Dedifferentiated amniotic fluid mesenchymal stem cell (primary cell): Measurements from ENCODE around the gene CENPM.

Experiments
- DNase-seq: peaks from one replicate; pipeline ENCODE4 v3.0.0-alpha.2; 2016; ENCODE audit errors: extremely low spot score

Gene CENPM

GRCh38 chr22:41933411-41934177 lies 13.4 kb downstream of the CENPM start:
- no peak for DNase-seq

- DNase-seq: no peak
These were observed 14.6 kb downstream of the CENPM start for GRCh38 chr22:41932353-41932752.

GRCh38 chr22:41931701-41932269 lies 15.2 kb downstream of the CENPM start:
- no peak for DNase-seq

- no peak for DNase-seq
These were observed 17.5 kb downstream of the CENPM start for GRCh38 chr22:41929418-41929810.

GRCh38 chr22:41928593-41929417 lies 18.1 kb downstream of the CENPM start:
- DNase-seq: no peak

- DNase-seq: no peak
These were observed 19.1 kb downstream of the CENPM start for GRCh38 chr22:41927813-41928212.

- no peak for DNase-seq
These were observed 21.0 kb downstream of the CENPM start for GRCh38 chr22:41925783-41926460.

GRCh38 chr22:41923595-41924276 lies 23.2 kb downstream of the CENPM start:
- no peak for DNase-seq

GRCh38 chr22:41922940-41923594 lies 23.9 kb downstream of the CENPM start:
- no peak for DNase-seq

- DNase-seq: no peak
These were observed 24.6 kb downstream of the CENPM start for GRCh38 chr22:41922328-41922727.

- no peak for DNase-seq
These were observed 26.5 kb downstream of the CENPM start for GRCh38 chr22:41920271-41920976.

GRCh38 chr22:41919357-41920224 lies 27.4 kb downstream of the CENPM start:
- no peak for DNase-seq

GRCh38 chr22:41917903-41918791 lies 28.8 kb downstream of the CENPM start:
- DNase-seq: no peak

- no peak for DNase-seq
These were observed 29.5 kb downstream of the CENPM start for GRCh38 chr22:41917375-41917902.

- no peak for DNase-seq
These were observed 30.1 kb downstream of the CENPM start for GRCh38 chr22:41916745-41917358.

GRCh38 chr22:41915786-41916493 lies 31.0 kb downstream of the CENPM start:
- no peak for DNase-seq
